Subcutaneous preadipocyte (primary cell): ENCODE results near the gene SERPINA3. TPM values are rescaled to one million over a fixed set of nuclear protein-coding genes. Genes with fewer than 3 reads are reported as not detected.

Experiments used
- total RNA-seq: library from RNA; depleted of rRNA; stranded (reverse); fragments of >200 nt; gene quantifications from 2 replicates; pipeline ENCODE4 v1.2.3, GENCODE V29; 2012

SERPINA3 gene
- 0.20 and 1.1 TPM in 2 replicates for total RNA-seq

GRCh38 chr14:94612174-94612573, at the start of gene SERPINA3:
Gene SERPINA3 (plus strand): TSS chr14:94612391. CDS start chr14:94614442, 2,051 bp downstream.

DNA sequence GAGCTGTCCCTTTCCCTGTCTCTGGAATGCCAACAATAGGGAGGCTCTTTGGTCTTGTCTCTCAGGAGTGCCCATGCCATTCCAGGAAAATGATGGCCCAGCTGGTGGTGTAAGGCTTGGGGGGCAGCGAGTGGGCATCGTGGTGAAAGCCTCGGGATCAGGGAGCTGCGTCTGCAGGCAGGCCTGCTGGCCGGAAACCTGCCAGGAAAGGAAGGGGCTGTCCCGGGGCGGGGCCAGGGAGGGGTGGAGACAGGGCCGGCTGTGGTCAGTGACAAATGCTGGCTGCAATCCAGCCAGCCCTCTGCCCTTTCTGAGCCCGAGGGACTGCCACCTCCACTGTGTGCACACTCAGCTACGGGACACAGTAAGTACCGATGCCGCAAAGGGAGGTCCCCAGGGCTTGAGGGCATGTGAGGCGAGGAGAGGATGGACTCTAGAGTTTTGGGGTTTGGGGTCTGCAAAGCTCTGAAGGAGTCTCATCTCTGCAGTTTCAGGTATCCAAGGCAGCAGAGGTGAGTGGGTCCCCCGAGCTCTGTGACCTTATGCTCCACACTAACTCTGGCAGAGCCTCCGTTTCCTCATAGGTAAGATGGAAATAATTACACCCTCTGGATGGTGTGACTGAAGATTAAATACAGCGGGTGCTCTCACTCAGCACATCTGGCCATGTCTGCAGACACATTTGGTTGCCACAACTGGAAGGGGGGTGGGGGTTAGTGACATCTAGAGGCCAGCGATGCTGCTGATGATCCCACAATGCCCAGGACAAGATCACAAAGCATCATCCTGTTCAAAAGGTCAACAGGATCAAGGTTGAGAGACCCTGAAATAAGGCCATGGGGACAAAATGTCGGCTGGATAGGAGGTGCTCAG, 30.8 kb upstream of the SERPINA3 start, which contains the start of gene SERPINA5:
TSS of gene SERPINA5 (plus strand) at position 300 of the 873 bp plus-strand sequence. CDS start 5,937 bp downstream, outside the sequence.

Other genes starting within 250 kb of the SERPINA3 start
- gene SERPINA2, start 245.7 kb upstream of the SERPINA3 start, total RNA-seq: not detected in 2 replicates
- 0.39 TPM in 1 of 2 replicates, not detected in the other for gene SERPINA1, start 223.8 kb upstream of the SERPINA3 start, total RNA-seq
- not detected in 2 replicates for gene SERPINA11, start 159.6 kb upstream of the SERPINA3 start, total RNA-seq
- gene SERPINA9, start 136.2 kb upstream of the SERPINA3 start, total RNA-seq: not detected in 2 replicates
- not detected in 2 replicates for gene SERPINA12, start 102.9 kb upstream of the SERPINA3 start, total RNA-seq
- not detected in 2 replicates for gene SERPINA4, start 50.9 kb upstream of the SERPINA3 start, total RNA-seq
- gene SERPINA5, start 31.0 kb upstream of the SERPINA3 start, total RNA-seq: 0.37 TPM in 1 of 2 replicates, not detected in the other
- gene GSC, start 157.7 kb downstream of the SERPINA3 start, total RNA-seq: 3.5 and 5.5 TPM in 2 replicates